ENCODE results near the gene LMF1. TPM values are rescaled to one million over a fixed set of nuclear protein-coding genes. Genes with fewer than 3 reads are reported as not detected.

Gene LMF1
- total RNA-seq, 1 donor from 2014 or later: 36.1 TPM

- Mint-ChIP-seq H3K36me3 (ENCODE audit: low read depth) (no peaks in the 10 kb centered on the region), H3K27me3 (peaks cover 4% of the 10 kb centered on the region), H3K4me3 (no peak overlapping the region), H3K4me1 (peaks cover 2% of the 10 kb centered on the region), H3K27ac (no peak overlapping the region), H3K9me3 (no peaks in the 10 kb centered on the region)
- DNase-seq (no peak), ATAC-seq (ENCODE audit: low read depth) (no peak)
- intact Hi-C loops (cut with micrococcal nuclease): no loop called here
- TF ChIP-seq CTCF (IDR thresholded peaks at IDR 0.05): no peak
- ChIA-PET CTCF (no interaction called here), POLR2A (interaction anchor here (0.6 kb wide), 1 partner anchor 9 kb away, joined by 3 read pairs; no protein-coding TSS in a partner anchor)
These were observed 13.4 kb upstream of the LMF1 start for GRCh38 chr16:984121-984694.

- intact Hi-C loops (cut with micrococcal nuclease): no loop called here
- H3K27ac Mint-ChIP-seq: no peak overlapping the region
- H3K4me3 Mint-ChIP-seq: peak overlapping the region; percentile 59
- H3K27me3 Mint-ChIP-seq: peaks cover 11% of the 10 kb centered on the region
- ChIA-PET POLR2A (no interaction called here), CTCF (no interaction called here)
- peaks cover 2% of the 10 kb centered on the region for H3K4me1 Mint-ChIP-seq
- ATAC-seq (ENCODE audit: low read depth) (no peak), DNase-seq (no peak)
- H3K9me3 Mint-ChIP-seq: no peaks in the 10 kb centered on the region
- no peaks in the 10 kb centered on the region for H3K36me3 Mint-ChIP-seq (ENCODE audit: low read depth)
- no peak for TF ChIP-seq CTCF (IDR thresholded peaks at IDR 0.05)
These were observed 12.6 kb upstream of the LMF1 start for GRCh38 chr16:983044-984030.

- Mint-ChIP-seq H3K4me3 (peak overlapping the region; percentile 59), H3K4me1 (peaks cover 2% of the 10 kb centered on the region), H3K27ac (no peak overlapping the region), H3K9me3 (no peaks in the 10 kb centered on the region), H3K27me3 (peaks cover 18% of the 10 kb centered on the region), H3K36me3 (ENCODE audit: low read depth) (no peaks in the 10 kb centered on the region)
- ChIA-PET POLR2A (no interaction called here), CTCF (no interaction called here)
- intact Hi-C loops (cut with micrococcal nuclease): no loop called here
- no peak for TF ChIP-seq CTCF (IDR thresholded peaks at IDR 0.05)
- no peak for ATAC-seq (ENCODE audit: low read depth)
- no peak for DNase-seq
These were observed 11.6 kb upstream of the LMF1 start for GRCh38 chr16:982145-983043.

- DNase-seq: no peak
- ATAC-seq (ENCODE audit: low read depth): no peak
These were observed 10.9 kb upstream of the LMF1 start, which contains the start of gene SOX8 for GRCh38 chr16:981695-982144. Gene SOX8 (plus strand): TSS chr16:981770. CDS start chr16:981923, 153 bp downstream.

More at GRCh38 chr16:981695-982144, 10.9 kb upstream of the LMF1 start, which contains the start of gene SOX8:
- peak within 1 kb of the TSS; percentile 79 for H3K4me3 Mint-ChIP-seq
- ChIA-PET POLR2A (interaction anchor here (0.6 kb wide), 1 partner anchor 697 kb away, joined by 4 read pairs; the partner anchor contains the start of gene JPT2), CTCF (no interaction called here)
- H3K27ac Mint-ChIP-seq: no peak within 1 kb of the TSS
- no peaks in the 10 kb centered on the region for H3K9me3 Mint-ChIP-seq
- intact Hi-C loops (cut with micrococcal nuclease): loop anchor here (1.0 kb wide), 1 partner anchor 10 kb away; no protein-coding TSS in a partner anchor
- H3K36me3 Mint-ChIP-seq (ENCODE audit: low read depth): no peaks in the 10 kb centered on the region
- no peak for TF ChIP-seq CTCF (IDR thresholded peaks at IDR 0.05)
- peaks cover 2% of the 10 kb centered on the region for H3K4me1 Mint-ChIP-seq
- H3K27me3 Mint-ChIP-seq: peaks cover 20% of the 10 kb centered on the region
